HG02981 (cell line): ENCODE measurements around the gene GREM1.

Experiments used
- ATAC-seq: cut with Tn5 transposase; IDR thresholded peaks from one replicate; pipeline ENCODE4 v1.9.1; 2021; ENCODE audit warnings: mild to moderate bottlenecking, moderate library complexity; ENCODE audit not compliant: unreplicated experiment

GREM1 gene

DNA sequence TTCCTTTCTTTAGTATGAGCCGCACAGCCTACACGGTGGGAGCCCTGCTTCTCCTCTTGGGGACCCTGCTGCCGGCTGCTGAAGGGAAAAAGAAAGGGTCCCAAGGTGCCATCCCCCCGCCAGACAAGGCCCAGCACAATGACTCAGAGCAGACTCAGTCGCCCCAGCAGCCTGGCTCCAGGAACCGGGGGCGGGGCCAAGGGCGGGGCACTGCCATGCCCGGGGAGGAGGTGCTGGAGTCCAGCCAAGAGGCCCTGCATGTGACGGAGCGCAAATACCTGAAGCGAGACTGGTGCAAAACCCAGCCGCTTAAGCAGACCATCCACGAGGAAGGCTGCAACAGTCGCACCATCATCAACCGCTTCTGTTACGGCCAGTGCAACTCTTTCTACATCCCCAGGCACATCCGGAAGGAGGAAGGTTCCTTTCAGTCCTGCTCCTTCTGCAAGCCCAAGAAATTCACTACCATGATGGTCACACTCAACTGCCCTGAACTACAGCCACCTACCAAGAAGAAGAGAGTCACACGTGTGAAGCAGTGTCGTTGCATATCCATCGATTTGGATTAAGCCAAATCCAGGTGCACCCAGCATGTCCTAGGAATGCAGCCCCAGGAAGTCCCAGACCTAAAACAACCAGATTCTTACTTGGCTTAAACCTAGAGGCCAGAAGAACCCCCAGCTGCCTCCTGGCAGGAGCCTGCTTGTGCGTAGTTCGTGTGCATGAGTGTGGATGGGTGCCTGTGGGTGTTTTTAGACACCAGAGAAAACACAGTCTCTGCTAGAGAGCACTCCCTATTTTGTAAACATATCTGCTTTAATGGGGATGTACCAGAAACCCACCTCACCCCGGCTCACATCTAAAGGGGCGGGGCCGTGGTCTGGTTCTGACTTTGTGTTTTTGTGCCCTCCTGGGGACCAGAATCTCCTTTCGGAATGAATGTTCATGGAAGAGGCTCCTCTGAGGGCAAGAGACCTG lies 13.2 kb downstream of the GREM1 start:
- no peak for ATAC-seq

DNA sequence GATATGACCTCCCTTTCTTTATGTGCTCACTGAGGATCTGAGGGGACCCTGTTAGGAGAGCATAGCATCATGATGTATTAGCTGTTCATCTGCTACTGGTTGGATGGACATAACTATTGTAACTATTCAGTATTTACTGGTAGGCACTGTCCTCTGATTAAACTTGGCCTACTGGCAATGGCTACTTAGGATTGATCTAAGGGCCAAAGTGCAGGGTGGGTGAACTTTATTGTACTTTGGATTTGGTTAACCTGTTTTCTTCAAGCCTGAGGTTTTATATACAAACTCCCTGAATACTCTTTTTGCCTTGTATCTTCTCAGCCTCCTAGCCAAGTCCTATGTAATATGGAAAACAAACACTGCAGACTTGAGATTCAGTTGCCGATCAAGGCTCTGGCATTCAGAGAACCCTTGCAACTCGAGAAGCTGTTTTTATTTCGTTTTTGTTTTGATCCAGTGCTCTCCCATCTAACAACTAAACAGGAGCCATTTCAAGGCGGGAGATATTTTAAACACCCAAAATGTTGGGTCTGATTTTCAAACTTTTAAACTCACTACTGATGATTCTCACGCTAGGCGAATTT lies 14.9 kb downstream of the GREM1 start:
- ATAC-seq = no peak

DNA sequence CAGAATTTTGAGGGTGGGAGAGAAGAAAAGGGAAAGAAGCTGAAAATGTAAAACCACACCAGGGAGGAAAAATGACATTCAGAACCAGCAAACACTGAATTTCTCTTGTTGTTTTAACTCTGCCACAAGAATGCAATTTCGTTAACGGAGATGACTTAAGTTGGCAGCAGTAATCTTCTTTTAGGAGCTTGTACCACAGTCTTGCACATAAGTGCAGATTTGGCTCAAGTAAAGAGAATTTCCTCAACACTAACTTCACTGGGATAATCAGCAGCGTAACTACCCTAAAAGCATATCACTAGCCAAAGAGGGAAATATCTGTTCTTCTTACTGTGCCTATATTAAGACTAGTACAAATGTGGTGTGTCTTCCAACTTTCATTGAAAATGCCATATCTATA lies 15.5 kb downstream of the GREM1 start:
- no peak for ATAC-seq

DNA sequence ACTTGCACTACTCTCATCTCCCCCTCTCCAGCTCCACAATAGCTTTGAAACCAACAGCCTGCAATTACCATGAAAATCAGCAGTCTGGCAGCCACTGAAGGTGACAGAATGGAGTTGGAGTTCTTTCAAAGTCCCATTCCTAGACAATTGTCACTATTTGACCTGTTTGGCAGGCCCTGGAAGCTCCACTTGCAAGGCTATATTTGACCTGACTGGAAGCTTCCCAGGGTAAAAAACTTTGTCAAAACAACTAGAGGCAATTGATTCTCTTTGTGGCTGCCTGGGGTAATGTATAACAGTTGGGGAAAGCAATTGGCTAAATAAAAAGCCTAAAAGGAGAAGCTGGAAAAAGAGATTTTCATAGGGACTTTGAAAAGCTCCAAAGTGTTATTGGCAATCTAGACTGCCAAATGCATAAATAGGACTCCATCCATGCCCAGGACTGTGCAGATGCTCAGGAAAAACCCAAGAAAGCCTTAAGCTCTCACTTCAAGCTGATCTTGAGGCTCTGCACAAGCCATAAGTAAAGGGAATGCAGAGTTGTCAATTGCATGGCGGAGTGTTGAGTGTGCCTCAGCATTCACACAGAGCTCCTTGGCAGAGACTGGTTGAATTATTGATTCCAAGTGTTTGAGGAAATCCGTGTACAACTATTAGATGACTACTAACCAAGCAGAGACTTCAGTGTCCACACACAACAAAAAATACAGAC lies 18.3 kb downstream of the GREM1 start:
- no peak for ATAC-seq

DNA sequence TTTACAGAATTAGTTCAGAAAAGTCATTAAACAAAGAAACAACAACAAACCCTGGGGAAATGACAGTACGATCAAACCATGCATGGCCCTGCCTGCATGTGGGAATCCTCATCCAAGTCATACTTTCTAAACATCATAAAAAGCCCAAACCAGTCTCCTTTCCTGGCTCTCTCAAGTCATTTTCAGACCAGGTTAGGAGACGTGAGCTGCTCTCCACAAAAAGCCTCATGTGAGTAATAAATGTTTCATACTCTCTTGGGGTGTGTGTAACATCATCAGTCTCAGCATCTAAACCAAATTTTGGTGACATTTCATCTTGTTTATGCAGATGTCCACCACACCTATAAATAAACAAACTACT lies 18.9 kb downstream of the GREM1 start:
- no peak for ATAC-seq

DNA sequence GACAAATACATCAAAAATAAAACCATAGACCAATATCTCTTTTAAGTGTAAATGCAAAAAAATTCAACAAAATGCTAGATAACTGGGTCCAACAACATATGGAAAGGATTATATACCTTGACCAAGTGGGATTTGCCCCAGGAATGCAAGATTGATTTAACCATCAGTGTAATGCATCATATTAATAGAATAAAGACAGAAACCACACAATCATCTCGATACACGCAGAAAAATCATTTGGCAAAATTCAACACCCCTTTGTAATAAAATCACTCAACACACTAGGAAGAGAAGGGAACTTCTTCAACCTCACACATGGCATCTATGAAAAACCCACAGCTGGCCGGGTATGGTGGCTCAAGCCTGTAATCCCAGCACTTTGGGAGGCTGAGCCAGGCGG lies 19.5 kb downstream of the GREM1 start:
- no peak for ATAC-seq

DNA sequence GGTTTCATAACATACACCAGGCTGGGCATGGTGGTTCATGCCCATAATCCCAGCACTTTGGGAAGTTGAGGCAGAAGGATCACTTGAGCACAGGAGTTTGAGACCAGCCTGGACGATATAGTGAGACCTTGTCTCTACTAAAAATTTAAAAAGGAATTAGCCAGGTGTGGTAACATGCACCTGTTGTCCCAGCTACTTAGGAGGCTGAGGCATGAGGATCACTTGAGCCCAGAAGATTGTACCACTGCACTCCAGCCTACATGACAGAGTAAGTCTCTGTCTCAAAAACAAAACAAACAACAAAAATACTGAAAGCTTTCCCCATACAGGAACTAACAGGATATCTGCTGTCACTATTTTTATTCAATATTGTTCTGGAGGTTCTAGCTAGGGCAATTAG lies 20.9 kb downstream of the GREM1 start:
- no peak for ATAC-seq

DNA sequence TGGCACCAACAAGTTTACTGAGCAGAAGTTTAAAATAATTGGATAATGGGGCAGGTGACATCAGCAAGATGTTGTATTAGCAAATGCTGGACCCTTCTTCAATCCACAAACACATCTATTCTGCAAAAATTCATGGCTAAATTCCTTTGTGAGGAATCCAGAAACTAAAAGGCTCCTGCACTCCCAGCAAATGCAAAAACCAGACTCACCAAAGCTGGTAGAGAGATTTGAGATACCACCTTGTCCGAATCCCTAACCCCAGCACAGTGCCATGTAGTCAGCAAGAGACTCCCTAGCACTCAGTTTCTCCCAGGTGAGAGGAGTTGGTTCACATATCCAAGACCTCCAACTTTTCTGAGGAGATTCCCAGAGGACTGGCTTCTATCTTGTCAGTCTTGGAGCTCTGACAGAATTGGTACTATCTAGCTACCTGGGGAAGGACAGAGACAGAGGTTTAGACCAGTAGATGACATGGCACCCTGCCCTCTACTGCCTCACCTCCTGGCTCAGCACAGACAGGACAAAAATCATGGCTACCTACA lies 21.8 kb downstream of the GREM1 start:
- ATAC-seq = no peak

DNA sequence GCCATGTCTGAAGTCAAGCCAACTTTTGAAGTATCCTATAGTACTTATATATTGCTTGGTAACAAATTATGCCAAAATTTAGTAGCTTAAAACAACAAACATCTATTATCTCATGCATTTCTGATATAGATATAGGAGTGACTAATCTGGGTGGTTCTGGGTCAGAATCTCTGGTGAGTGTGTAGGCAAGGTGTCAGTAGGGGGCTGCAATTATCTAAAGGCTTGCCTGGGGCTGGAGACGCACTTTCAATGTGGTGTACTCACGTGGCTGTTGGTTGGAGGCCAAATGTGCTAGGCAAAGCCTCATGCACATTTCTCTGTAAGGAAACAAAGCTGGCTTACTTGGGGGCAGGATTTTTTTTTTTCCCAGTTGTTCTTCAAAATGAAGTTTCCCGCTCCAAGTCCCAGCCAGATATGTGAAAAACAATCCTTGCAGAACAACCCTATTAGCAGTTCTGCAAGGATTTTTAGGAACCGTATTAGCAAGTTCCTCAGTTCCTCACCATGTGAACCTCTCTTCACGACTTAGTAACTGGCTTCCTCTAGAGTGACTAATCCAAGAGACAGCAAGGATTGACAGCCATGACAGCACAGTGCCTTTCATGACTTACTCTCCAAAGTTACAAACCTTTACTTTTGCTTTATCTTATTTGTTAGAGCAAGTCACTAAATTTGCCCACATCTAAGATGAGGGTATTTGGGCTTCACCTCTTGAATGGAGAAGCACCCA lies 25.8 kb downstream of the GREM1 start:
- ATAC-seq = no peak

DNA sequence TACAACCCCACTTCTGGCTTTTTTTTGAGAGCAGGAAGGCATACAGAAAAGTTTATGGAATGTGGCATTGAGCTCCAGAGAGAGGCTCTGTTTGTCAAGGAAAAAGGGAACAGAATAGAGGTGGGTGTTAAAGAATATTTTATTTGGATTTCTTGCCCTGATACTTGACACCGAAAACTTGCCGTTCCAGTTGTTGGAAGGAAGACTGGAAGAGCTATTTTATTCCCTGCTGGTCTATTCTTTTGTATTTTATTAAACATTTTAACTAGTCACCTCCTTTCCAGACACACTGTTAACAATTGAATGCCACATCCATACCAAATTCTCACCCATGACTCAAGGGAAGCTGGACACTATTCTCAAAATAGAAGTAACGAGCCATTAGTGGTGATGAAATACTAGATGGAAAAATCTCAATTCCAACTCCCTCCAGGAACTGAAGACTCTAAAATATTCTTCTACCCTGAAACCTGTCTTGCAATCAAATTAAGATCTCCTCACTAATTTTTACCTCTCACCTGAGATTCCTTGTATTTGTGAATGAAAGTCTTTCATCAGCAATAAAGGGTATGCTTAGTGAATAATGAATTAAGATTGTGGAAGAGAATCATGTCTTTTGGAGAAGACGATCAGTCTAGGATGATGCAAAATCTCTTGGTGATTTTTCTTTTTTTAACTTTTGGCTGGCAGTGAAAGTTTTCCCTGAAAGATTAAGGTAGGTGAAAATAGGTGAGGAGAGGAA lies 28.5 kb downstream of the GREM1 start:
- ATAC-seq = no peak

DNA sequence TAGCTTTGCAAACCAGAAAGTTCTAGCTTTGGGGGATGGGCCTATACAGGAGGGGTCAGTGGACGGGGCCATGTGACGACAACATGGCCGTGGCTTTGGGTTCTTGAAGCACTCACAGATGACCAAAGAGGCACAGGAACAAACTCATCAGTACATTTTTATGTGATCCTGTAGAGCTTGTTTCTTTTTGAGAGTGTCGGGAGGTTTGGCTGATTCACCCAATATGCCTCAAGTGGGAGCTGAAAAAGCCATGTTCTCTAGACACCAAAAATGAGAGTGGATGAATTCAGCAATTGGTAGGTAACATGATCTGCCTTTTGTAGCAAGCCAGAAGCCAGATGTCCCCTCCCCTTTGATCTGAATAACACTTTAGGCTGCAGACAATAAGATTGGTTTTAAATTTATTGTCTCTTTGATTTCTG lies 30.1 kb downstream of the GREM1 start:
- ATAC-seq = no peak

DNA sequence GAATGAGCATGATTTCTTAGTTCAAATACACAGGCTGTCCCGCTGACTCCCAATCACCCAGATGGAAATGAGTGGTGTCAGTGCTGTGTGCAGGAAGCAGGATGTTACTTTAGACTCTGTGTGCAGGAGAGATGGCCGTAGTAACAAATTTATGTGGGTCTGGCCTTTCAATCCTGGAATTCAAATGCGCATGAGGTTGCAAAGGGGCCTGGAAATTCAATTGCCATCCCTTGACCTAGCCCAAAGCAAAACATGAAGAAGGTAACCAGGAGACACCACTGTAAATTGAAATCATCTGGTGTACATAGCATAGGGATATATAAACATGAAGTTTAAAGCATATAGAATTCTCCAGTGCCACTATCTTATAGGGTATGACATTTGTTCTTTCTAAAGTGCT lies 33.2 kb downstream of the GREM1 start:
- ATAC-seq = no peak

DNA sequence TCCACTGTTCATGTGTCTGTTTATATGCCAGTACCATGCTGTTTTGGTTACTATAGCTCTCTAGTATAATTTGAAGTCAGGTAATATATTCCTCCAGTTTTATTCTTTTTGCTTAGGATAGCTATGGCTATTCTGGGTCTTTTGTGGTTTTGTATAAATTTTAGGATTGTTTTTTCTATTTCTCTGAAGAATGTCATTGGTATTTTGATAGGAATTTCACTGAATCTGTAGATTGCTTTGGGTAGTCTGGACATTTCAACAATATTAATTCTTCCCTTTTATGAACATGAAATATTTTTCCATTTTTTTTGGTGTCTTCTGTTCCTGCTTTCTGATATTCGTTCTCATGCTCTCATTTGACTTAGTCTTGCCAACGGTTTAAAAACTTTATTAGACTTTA lies 39.6 kb downstream of the GREM1 start:
- ATAC-seq = no peak

DNA sequence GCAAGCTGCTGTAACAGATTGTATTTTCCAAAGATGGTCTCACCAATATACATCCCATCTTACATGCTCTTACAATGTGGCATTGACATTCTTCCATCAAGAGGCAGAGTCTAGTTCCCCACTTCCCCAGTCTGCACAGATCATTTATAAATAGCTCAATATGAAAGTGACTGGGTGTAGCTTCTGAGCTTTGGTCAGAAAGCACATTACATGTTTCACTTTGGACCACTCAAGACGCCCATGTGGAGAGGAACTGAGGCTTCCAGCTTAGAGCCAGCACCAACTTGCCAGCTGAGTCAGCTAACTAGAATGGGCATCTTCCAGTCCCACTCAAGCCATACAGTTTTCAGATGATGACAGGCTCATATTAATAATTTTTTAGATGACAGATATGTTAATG lies 45.5 kb downstream of the GREM1 start:
- no peak for ATAC-seq

DNA sequence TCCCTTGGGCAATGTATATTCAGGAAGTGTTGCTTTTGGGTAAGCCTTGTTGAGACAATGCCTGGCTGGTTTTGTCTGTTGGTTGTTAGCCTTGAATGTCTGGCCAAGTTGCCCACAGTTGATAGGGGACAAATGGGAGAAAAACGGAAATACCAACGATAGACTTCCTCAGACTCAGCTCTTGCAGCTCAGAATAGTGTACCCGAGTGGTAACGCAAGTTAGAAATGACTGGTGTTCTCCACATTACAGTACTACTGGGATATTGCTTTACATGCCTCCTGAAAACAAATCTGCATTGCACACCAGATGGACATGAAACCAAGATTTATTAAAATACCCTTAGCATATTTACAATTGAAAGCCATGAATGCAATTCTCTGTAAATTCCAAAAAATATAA lies 47.4 kb downstream of the GREM1 start:
- ATAC-seq = no peak

DNA sequence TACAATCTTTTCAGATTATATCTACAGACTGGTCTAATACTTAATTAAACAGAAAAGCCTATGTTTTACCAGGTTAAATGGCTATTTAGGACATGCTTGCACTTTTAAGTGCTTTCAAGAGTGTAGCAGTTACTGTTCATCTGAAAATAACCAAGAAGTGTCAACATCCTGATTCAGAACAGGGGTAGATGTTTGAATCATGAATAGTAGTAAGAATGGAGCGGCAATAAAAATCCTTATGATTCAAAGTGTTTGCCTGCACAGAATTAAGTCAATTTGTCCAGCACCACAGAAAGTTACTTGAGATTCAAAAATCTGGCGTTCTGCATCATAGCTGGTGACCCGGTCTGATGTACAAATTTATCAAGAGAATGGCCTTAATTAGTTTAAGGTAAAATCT lies 48.3 kb downstream of the GREM1 start:
- no peak for ATAC-seq

DNA sequence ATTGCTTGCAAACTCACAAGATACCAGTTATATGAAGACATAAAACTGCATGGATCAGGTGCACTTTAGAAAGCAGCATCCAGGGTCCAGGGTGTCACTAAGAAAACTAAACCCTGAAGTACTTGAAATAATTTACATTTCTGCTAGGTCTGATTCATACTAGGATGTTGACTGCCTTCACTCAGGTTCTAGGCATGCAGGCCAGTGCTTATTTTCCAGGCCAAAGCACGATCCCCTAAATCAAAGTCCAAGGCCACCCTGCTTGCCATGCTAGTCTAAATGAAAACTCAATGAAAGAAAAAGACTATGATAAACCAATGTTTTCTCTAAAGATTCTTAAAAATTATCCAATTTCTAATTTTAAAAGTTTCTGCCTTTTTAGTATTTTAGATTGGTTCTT lies 49.4 kb downstream of the GREM1 start:
- no peak for ATAC-seq

DNA sequence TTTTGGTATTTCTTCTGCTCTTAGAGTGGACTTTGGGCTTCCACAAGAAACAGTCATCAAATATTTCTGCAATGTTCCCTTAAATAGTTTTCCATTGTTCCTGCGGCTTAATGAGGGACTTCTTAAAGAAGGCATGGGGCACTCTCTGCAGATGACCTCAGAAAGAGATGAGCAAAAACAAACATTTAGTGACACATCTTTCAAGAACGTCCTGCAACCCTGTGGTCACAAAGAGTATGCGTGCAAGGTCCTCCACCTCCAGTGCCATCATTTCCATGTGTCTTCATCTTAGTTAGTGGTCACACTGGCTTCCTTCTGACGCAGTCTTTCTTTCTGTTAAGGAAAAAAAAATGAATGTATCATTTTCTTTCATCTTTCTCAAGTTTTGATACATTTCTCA lies 56.2 kb downstream of the GREM1 start:
- ATAC-seq = no peak

DNA sequence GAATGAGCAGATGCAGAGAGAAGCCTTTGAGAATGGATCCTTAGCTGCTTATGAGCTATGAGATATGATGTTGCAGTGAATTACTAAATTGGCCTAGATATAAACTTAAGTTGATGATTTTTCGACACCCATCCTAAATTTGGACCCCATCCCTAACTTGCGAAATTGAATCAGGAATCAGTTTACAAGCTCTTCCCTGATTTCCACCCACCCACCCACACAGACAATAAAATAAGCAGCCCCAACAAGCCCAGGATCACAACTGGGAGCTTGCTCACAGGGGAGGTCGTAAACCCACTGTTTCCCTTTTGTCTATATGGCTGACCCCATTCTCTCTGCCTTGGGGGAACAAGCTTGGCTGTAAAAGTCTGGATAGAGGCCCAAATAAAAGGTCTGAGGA lies 57.3 kb downstream of the GREM1 start:
- no peak for ATAC-seq
